HG02852 (cell line): Measurements from ENCODE around the gene AGMO.

Experiments used
- ATAC-seq: cut with Tn5 transposase; IDR thresholded peaks from one replicate; pipeline ENCODE4 v1.9.1; 2021; ENCODE audit warnings: mild to moderate bottlenecking, moderate library complexity; ENCODE audit not compliant: unreplicated experiment

AGMO gene

DNA sequence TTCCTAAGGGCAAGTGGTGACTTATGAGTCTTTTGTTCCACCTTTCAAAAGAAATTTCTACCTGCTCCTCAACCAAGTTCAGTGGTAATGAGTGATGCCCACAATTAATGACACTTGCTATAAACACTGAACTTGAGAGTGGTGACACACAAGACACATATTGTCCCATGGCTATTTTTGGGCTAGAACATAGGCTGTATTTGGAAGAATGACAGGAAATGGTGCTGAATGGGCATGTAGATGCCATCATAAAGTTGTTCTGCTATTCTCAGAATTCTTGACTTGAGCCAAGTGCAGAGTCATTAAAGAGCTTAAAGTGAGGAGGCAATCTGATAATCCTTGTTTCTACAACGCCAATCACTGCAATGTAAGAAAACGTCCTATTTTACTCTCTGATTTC, 313.3 kb downstream of the AGMO start:
- no peak for ATAC-seq

DNA sequence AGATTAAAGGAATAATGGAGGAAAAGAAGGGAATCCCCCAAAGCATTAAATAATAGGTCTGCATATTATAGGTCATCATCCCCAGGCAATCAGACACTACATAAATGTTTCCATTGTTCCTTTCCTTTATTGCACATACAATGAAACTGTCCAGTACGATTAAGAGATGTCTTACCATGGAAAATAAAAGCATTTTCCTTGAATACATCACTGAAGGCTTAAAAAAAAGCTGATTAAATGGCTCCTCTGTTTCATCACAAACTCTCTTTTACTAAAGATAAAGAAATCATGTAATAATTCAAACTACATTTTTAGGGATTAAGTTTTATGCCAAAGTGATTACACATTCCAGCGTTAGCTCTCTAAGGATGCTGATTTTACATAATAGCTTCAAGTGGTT, 316.0 kb downstream of the AGMO start:
- ATAC-seq: no peak

DNA sequence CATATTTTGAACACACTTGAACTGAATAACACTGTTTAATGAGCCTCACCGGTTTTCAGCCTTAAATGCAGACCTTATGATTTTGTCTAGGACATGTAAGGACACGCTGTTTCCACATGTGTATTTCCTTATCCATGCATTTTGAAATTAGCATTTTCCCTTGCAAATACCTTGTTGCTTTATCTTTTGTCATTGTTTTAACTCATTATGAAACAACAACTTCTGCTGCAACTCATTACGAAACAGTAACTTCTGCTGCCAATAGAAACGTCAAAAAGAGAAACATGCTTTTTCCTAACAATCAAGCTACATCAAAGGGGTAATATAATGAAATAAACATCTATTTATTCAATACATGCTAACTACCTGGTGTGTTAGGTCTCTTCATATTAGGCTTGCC, 322.0 kb downstream of the AGMO start:
- ATAC-seq: no peak

DNA sequence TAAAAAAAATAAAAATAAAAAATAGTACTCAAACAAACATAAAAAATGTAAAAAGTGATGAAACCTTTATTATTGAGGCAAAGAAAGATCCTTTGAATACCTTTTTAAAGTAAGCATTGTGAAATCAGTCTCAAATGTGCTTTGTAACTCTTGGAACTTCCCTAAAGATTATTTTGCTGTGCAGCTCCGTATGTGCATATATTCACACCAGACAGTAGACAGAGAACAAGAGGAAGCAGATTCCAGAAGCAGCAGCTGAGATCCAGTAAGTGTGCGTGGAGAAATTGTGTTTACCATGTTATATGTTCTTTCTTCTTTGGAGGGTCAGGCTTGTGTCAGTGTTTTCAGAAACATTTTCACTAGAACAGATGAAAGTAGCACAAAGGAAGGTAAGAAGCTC, 324.9 kb downstream of the AGMO start:
- ATAC-seq: no peak

DNA sequence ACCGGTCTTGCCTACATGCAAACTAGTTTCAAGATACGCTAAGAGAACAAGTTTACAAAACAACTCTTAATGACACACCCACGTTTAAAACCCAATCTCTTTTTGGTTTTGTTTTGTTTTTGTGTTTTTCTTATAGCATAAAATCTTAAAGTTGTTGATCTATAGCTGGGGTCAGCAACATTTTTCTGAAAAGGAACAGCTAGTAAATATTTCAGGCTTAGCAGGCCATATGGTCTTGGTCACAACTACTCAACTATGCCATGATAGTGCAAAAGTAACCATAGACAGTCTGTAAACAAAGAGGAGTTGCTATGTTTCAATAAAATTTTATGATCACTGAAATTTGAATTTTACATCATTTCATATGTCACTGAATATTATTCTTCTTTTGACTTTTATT, 327.4 kb downstream of the AGMO start:
- ATAC-seq: no peak

DNA sequence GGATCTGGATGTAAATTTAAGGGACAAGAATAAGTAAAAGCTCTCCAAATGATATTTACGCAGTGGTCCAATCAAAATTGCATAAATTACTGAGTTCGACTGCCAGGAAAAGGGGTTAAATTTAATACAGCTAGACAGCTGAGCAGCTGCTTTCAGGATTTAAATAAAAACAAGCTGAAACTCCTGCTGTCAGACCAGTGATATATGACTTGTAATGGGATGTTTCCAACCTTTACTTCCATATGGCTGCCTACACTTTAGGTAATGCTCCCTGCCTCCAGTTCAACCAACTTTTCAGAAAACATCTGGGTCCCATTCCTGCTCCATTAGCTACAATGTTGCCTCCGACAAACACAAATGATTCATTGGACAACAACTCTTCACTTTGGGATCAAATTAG, 333.0 kb downstream of the AGMO start:
- no peak for ATAC-seq

DNA sequence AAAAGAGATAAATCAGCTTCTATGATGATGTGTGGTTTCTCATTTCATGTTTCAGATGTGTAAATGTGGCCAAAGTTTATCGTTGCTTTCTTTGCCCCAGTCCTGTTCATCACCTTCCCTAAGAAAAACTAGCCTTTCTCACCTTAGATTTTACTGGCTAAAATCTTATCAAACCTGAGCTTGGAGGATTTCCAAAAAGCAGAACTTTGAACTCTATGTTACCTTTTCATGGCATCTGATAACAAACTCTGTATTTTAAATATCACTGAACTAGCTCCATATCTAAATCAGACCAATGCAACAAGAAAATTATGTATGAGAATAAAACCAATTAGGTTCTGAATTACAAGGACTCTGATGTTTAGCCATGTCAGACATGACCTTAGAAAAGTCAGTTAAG, 335.8 kb downstream of the AGMO start:
- no peak for ATAC-seq

DNA sequence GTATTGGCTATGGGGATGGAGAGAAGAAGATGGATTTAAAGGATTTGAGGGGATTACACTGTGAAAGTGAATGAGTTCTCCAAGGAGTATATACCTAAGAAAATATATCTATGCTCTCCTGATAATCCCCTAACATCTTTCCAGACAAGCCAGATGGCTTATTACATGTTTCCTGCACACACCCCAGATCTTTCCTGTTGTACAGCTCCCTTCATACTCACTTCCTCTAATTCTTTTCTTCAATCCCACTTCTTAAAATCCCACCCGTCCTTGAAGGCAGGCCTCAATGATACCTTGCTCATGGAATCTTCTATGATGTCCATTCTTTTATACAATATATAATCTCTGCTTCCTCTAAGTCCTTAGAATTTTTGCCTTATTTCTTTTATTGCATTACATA, 342.1 kb downstream of the AGMO start:
- ATAC-seq: no peak

DNA sequence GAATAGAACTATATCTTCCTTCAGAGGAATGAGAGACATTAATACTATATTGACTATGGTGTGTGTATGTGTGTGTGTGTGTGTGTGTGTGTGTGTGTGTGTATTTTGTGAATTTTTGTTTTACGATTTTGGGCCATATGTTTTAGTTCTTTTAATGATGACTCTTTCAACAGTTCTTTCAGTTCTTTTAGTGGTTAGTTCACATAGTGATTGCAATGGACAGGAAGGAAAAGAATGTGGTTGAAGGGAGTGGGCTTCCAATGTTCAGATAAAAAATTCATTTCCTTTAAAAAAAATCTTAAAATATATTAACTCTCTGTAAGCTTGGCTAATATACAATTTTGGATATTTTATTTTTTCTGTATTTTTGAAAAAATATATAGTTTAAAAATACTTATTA, 343.6 kb downstream of the AGMO start:
- no peak for ATAC-seq

DNA sequence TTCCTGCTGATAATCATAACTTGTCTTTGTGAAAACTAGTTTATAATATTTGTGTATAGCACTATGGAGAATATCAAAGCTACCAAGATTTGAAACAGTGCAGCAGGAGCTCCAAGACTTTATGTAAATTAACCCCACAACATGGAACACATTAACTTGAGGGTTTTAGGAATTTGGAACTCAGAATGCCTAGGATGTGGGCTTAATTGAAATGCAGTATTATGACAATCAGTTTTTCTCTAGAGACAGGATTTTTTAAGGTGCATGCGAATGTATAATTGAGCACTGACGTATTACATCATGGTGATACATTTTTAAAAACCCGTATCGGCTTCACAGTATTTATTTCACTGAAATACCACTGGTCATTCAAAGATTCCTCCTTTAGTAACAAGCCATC, 346.2 kb downstream of the AGMO start:
- no peak for ATAC-seq

DNA sequence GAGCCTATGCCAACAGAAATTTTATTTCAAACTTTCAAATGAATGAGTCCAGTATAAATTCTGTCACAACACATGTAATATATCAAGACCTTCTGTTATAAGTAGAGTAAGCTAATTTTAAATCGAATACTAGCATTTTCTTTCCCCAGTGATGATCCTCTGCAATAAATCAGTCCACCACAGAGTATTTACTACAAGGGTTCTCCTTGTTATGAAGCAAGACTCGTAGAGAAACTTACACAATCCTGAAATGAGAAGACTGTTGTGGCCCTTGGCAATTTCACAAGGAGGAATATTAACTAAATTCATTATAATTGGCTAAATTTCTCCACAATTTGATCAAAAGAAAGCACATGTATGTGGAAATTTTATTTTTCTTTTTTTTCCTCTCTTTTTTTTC, 346.8 kb downstream of the AGMO start:
- ATAC-seq: no peak

DNA sequence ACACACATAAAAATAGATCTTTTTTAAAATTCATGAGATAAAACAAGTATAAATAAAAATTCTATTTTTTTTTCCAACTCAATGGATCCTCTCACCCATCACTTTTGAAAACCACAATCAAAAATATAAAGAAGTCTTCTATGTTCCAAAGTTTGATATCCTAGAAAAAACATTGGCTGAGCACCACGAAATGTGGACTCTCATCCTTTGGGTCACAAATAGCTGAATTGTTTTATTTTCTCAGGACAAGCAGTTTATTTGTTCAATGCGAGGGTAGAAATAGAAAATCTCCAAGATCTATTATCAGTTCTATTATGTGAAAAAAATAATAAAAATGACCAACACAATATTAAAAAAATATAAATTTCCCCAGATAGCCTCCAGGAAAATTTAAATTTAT, 348.7 kb downstream of the AGMO start:
- no peak for ATAC-seq

DNA sequence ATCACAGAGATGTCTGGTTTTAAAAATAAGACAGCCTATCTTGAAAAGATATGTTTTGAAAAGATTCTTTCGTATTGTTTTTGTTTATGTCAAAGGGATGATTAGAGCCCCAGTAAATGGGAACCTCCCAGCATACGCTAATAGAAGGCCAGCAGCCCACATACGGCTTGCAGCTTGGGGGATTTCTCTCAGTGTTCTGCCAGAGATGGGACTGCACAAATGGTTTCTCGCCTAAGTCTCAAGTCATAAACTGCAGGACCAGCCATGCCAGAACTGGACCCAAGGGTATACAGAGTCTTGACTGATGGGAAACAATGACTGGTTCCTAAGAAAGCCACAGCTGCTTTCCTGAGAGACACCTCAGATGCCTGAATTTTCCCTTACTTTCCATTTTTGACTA, 352.4 kb downstream of the AGMO start:
- ATAC-seq: no peak

DNA sequence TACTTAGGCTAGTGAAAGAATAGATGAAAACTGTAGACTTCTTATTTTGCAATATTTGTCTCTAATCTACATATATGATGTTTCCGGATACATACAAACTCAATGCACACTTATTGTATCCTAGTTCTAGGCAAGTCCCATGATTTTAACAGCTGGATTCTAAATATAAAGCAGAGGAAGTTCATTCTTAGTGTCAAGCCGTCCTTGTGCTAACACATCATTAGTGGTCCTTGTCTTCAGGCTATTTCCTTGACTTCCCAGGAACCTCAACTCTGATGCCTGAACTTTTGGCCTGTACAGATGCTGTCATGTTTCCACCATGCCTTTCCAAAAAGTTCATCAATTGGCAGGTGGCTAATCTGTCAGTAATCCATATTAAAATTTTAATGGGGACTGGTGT, 357.4 kb downstream of the AGMO start:
- no peak for ATAC-seq

DNA sequence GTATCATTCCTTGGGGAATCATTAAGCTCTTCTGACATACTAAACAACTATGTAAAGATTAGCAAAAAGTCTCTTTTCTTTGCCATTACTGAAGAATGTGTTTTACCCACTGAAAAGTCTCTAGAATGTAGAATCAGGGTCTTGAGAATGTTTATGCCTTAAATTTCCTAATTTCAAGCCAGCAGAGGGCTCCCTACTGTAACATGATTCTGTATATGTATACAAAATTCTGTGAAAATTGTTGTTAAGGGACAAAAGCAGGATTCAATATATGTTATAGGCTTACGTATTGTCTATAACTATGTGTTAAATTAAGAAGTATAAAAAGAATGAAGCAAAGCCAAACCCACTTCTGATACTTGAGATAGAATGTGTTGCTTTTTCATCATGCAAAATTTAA, 362.3 kb downstream of the AGMO start:
- no peak for ATAC-seq

DNA sequence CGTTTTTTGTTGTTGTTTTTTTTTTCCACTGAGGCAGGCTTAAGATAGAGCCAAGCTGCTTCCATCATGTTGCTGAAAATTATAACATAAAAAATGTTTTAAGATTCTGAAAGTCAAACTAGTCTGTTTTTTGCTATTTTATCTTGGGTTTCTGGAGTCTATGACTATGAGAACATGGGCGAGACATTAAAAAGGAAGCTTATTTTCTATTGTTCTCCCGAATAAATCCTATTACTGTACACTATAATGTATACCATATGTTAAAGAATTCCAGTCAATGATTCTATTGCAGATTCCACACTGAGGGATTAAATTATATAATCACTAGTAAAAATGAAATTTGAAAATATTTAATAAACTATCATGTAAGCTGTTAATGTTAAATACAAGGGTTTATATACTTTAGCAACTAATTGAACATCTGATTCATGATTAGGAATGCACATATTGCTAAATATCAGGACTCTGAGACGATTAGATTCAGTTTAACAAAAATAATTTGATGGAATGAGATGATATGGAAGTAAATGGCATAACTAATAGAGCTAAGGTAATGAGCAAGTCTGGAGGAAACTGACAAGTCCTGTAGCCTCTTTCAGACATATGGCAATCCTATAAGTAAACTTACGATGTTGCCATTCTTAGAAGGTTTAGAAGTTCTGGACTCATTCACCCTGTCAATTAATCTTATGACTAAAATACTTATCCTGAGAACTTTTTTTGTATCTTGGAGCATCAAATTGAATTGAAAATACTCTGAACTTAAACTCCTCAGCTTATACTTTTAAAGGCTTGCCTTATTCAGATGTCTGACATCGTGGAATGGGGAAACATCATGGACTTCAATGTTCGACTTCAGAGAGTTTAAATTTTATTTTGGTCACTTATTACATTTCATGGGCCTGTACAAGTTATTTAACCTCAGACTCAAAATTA, 364.5 kb downstream of the AGMO start:
- no peak for ATAC-seq

DNA sequence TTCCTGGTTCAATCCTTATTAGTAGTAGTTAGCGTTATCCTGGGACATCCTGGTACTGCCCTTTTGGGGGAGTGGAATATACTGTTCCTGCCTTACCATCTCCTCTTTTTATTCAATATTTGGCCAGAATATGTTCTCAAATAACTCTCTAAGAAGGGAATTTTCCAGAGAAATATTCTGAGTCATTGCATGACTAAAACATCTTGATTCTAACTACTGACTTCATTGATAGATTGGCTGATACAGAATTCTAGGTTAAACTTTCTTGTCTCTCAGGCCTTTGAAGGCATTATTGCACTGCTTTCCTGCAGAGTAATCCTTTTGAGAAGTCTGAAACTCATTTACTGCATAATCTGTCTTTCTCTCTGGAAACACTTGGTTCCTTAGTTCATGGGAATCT, 383.8 kb downstream of the AGMO start:
- no peak for ATAC-seq

DNA sequence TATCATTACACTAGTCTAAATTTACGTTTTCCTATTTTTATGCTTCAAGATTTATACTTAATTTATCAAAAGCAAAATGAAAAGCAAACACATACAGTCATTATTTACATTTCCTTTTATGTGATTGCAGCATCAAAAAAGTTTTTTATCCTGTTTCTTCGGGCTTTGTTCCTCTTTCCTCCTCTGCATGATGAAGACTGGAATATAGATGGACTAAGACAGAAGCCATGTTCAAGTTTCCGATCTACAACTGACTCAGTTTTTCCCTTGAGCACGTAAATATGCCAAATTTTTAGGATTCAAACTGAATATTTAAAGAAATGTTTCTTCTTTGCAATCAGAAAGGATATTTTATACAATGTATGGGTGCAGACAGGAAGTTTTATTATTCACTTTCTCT, 385.7 kb downstream of the AGMO start:
- no peak for ATAC-seq

DNA sequence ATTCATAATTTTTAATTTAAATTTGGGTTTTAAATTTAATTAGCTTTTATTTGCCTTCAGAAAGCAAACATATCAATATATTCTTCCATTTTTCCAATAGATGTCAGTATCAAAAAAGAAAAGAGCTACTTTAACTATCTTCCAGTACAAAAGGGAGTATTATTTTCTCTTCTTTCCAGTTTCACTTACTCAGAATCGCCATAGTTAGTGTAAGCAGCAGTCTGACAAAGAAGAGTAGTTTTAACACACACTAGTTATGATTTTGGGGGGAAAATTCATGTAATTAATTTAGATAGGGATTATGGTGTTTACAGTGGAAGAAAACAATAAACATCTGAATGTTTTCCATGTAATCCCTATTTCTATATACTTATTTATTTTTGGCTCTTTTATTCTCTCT, 386.7 kb downstream of the AGMO start:
- no peak for ATAC-seq

DNA sequence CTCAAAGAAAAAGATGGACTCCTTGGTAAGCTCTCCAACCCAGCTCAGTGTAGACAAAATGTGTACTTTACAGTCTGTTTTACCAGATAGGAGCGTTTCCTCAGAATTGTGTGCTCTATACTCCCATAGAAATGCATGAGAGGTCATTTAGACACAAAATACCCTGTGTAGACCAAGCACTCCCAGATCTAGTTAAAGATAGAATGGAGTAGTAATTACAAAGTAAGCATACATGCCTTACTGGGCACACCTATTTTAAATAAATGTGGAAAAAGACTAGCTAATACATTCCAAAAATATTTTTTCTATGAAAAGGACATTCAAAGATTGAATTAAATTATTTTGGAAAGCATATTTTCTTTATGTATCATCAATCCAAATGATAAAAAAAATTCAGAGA, 387.3 kb downstream of the AGMO start:
- ATAC-seq: no peak

DNA sequence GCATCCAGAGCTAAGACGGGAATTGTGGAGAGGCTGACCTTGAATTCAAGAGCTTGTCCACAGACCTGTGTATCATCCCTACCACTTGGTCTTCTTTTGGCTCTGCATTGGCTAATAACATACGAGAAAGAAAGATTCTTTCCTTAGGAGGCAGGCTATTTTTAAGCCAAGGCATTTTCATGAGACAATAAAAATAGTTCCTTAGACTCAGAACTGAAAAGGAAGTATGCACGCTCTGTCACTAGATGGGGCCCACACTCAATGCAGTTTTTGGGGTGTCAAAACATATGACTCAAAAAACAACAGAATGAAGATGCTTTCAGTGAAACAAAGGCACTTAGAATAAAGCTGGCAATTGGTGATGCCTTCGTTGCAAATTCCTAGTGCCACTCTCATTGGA, 393.3 kb downstream of the AGMO start:
- ATAC-seq: no peak

DNA sequence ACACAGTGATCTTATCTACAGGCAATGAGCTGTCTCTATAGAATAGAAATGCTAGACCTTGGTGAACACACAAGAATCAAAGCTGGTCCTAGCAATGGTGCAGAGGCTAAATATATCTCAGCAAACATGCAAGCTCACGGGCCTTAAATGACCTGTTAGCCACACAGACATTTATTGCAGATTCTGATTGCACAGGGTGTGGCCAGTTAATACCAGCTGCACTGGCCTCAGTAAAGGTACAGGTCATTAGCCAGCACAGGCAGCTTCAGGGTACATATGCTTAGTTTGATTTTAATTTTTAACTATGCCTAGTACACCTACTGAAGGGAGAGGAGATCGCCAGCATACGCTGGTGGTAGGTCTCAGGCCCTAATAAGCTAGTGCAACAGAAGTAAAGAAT, 393.9 kb downstream of the AGMO start:
- no peak for ATAC-seq

DNA sequence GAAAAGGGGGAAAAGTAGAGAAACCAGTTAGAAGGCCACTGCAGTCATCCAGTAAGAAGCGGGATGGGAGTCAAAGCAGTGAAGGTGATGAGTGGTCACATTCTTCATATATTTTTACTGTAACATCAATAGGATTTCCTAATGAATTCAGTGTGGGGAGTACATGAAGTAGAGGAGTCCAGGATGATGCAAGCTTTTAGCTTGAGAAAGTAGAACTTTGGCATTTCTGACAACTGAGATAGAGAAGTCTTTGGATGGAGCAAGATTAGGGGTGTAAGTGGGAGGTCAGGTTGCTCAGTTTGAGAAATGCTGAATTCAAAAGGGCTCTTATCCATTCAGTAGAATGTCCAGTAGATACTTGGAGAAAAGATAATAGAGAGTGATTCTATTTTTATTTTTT, 395.2 kb downstream of the AGMO start:
- no peak for ATAC-seq
